LHCN-M2 (cell line): Measurements from ENCODE around the gene MAP3K3. TPM values are rescaled to one million over a fixed set of nuclear protein-coding genes. Genes with fewer than 3 reads are reported as not detected.
"Not testable (repeated sequence)": the region's sequence is repeated elsewhere in the genome, so short reads cannot be mapped to it uniquely, and the experiment has no call there.

ENCODE experiments used
- DNase-seq: peaks from one replicate; pipeline ENCODE4 v3.0.0-alpha.2; 2012; ENCODE audit warnings: low read depth
- total RNA-seq: library from RNA; depleted of rRNA; stranded (reverse); fragments of >200 nt; gene quantifications from 2 replicates; pipeline ENCODE4 v1.2.3, GENCODE V29; 2014; rRNA removed

Gene MAP3K3
- total RNA-seq, 1 experiment from 2014 or later, result 31.5 TPM

- DNase-seq, result no peak
Observed at GRCh38 chr17:63704836-63705235, 82.6 kb downstream of the MAP3K3 start.

DNA sequence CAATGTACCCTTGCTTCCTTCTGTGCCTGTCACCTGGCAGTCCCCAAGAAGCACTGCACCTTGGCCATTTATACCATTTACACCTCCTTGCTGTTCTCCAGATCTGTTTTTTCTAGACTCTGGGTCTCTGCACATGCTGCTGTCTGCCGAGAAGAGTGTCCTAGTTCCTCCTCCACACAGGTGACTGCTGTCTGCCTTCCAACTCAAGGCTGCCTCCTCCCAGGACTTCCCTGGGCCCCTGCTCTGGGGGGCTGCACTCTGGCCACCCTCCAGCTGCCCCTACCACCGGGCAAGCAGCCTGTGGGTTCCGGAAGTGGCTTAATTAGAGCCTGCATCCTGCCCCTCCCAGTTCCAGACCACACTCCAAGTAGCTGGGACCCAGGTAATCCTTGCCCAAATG, 83.4 kb downstream of the MAP3K3 start:
- no peak for DNase-seq

GRCh38 chr17:63706336-63707082, 84.3 kb downstream of the MAP3K3 start:
- DNase-seq, result no peak

GRCh38 chr17:63707151-63707550, 84.9 kb downstream of the MAP3K3 start:
- no peak for DNase-seq

DNA sequence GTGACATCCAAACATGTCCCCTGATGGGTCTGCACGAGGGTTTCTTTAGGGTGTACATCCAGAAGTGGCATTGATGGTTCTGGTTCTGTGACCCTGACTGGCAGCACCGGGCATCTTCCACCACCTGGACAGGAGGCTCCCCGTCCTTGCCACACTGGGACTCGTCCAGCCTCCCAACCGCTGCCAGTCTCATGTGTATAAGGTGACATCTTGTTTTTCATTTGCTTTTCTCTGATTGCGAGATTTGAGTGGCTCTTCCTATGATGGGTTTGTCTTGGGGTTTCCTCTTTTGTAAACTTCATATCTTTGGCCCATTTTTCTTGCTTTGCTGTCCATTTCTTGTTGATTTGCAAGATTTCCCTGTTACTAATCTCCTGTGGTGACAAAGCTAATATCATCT, 86.9 kb downstream of the MAP3K3 start:
- no peak for DNase-seq

DNA sequence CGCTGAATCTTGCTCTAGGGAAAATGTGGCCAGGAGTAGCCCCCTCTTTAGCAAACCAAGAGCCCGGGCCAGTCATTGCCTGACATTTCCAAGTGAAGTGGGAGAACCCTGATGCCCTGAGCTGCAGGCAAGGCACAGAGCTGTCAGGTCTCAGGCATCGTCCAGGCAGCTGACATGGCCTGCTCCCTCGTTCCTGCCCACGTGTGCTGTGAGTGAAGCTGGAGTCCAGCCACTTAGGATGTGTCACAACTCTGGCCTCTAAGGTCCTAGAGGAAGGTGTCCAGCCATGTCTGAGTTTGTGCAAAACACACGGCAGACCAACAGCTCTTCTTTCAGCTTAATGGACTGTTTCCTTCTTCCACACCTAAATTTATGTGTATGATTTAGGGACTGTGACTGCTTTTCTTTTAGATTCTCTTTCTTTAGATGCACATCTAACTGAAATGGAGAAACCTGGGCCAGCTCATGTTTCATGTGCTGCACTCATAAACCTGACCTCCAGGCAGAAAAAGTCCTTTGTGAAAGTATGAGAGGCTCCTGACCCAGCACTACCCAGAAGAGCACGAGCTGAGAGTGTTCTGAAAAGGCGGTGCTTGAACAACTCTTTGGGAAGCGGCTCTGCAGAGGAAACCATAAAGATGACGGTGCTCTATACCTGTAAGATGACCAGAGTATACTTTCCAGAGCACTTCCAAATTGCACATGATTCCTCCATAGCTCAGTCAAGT, 92.5 kb downstream of the MAP3K3 start:
- peak; percentile 13 for DNase-seq

DNA sequence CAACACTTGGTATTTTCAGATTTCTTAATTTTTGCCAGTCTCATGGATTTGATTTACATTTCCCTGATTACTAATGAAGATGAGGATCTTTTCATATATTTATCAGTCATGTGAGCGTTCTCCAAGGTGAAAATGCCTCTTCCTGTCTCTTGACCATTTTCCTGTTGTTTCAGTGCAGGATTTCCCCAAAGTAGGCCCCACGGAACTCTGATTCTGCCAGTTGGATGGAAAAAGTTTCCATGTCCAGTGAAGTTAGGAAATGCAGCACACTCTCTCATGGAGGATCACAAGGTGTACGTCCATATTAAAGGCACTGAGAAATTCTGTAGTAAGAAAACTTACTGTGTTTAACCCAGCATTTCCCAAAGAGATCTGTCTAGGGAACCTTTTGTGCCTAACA, 94.2 kb downstream of the MAP3K3 start:
- no peak for DNase-seq

GRCh38 chr17:63718988-63719387, 96.8 kb downstream of the MAP3K3 start:
- DNase-seq, result no peak

- not testable (repeated sequence) for DNase-seq
Observed at GRCh38 chr17:63720194-63720593, 98.0 kb downstream of the MAP3K3 start.

DNA sequence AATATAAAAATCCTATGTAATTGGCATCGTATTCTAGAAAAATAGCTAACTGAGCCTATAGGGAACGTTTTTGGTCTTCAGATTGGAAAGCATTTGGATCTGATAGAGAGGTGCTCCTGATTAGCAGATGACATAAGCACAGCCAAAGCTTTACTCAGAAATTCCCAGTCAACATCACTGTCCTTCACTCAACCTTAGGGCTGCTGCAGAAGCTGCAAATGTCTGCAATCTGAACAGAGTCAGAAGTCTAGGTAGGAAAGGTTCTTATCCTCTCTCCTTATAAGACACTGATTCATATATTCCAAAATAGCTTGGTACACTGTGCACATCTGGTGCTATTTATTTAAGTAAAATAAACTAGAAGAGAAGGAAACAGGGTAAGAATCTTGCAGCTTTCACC, 100.2 kb downstream of the MAP3K3 start:
- DNase-seq, result no peak

GRCh38 chr17:63735691-63736090, 113.5 kb downstream of the MAP3K3 start:
- DNase-seq, result no peak

DNA sequence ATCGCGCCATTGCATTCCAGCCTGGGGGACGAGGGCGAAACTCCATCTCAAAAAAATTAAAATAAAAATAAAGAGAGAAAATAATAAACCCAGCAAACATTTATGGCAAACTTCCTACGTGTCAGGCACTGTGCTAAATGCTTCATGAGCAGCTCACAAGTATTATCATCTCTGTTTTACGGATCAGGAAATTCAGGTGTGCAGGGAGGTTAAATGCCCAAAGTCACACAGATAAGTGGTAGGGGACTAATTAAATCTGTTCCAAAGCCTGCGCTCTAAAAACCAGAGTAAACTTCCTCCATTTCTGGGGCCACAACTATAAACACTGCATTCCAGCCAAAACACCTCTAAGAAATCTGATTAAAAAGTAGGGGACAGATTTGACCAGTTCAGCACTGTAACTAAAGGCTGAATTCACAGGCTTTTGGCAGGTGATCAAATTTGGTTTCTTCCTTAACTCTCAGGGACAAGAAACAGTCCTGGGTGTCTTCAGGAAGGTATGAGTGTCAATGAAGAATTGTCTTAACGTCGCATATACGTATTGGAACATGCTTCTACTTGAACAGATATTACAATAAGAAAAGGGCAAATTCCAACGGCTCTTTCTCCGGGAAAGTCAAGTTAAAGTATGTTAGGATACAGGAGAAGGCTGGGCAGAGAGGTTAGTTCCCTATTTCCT, 118.4 kb downstream of the MAP3K3 start:
- DNase-seq, result no peak

DNA sequence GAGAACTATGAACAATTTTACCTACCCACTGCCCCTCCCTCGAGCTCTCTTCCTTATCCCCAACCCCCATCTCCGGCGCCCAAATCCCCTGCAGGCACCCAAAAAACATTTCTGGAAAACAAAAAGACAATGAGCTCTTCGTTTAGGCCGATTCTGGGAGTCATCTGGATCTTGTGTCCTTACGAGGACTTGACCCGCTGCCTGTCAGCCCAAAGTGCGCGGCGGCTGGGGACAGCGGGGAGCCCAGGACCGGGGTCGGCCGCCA, 118.9 kb downstream of the MAP3K3 start:
- no peak for DNase-seq

DNA sequence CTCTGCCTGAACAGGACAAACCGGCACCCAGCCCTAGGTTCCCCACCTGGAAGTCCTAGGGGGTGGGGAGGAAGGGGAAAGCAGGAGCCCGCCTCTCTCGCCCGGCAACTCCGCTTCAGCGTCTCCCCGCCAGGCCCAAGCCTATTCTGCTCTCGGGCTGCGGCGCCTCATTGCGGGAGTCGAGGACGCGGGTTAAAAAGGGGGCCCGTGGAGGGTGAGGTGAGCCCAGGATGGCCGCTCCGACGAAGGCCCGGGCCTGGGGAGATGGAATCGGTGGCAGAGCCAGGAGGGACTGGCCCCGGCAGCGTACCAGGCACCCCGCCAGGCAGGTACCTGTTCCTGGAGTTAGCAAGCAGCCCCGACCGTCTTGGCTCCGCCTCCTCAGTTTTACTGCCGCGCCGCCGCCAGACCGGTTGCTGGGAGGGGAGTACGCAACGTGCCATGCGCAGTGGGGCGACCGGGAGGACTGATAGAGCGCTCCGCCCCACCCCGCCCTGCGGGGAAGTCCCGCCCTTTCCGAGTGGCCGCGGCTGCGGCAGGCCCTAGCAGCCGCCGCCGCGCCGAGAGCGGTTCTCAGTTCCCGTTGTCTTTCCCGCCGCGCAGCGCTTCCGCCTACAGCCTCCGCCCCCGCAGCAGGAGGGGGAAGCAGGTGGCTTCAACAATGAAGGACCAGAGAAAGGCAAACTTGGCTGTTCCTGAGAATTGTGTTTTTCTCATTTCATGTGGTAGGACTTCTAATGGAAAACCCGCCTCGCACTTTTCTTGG, 119.4 kb downstream of the MAP3K3 start, which contains the start of gene STRADA:
Gene STRADA, minus strand, starts transcription at position 392 of the 766 bp plus-strand sequence. CDS start 13,430 bp downstream, outside the sequence.
- peak; percentile 95 for DNase-seq

Other genes with a start within 250 kb of the MAP3K3 start
- gene CYB561, start 176.1 kb upstream of the MAP3K3 start, total RNA-seq, result 3.8 and 6.7 TPM in 2 replicates
- gene ACE, start 145.4 kb upstream of the MAP3K3 start, total RNA-seq, result 0.63 TPM in 1 of 2 replicates, not detected in the other
- not detected in 2 replicates for gene KCNH6, start 99.1 kb upstream of the MAP3K3 start, total RNA-seq
- 33.7 and 41.0 TPM in 2 replicates for gene DCAF7, start 71.9 kb upstream of the MAP3K3 start, total RNA-seq
- 18.3 and 18.6 TPM in 2 replicates for gene TACO1, start 21.5 kb upstream of the MAP3K3 start, total RNA-seq
- gene LIMD2, start 77.7 kb downstream of the MAP3K3 start, total RNA-seq, result 10.5 and 11.7 TPM in 2 replicates
- 21.6 and 21.7 TPM in 2 replicates for gene STRADA, start 119.4 kb downstream of the MAP3K3 start, total RNA-seq
- gene CCDC47, start 151.2 kb downstream of the MAP3K3 start, total RNA-seq, result 51.3 and 60.3 TPM in 2 replicates
- 38.1 and 49.6 TPM in 2 replicates for gene DDX42, start 151.8 kb downstream of the MAP3K3 start, total RNA-seq
- gene PSMC5, start 205.0 kb downstream of the MAP3K3 start, total RNA-seq, result 51.4 and 71.6 TPM in 2 replicates
- 39.1 and 44.3 TPM in 2 replicates for gene FTSJ3, start 205.2 kb downstream of the MAP3K3 start, total RNA-seq
- 94.3 and 94.5 TPM in 2 replicates for gene SMARCD2, start 220.3 kb downstream of the MAP3K3 start, total RNA-seq